Activated CD8-positive, alpha-beta memory T cell treated with anti-CD3 and anti-CD28 coated beads, Interleukin-2, amount 10 ng/mL, durations not matched to agents 7 days and 5 days (primary cell): ENCODE results near the gene IL17REL. TPM values are rescaled to one million over a fixed set of nuclear protein-coding genes. Genes with fewer than 3 reads are reported as not detected.
"Not testable (repeated sequence)": the region's sequence is repeated elsewhere in the genome, so short reads cannot be mapped to it uniquely, and the experiment has no call there.

Experiments
- ATAC-seq: fragments of 150-1000 bp; cut with Tn5 transposase; one replicate; pipeline ENCODE4 v1.10.0; 2021; ENCODE audit warnings: moderate library complexity
- CTCF ChIA-PET: fragments of 350-600 bp; sonication (Branson Sonifier 250); formaldehyde crosslinking; loops from one replicate; lab custom pipeline; 2021; ENCODE audit warnings: antibody characterized with exemption; lab: Charles Lee
- DNase-seq: peaks from one replicate; pipeline ENCODE4 v3.0.0-alpha.2; 2020
- H3K27ac Mint-ChIP-seq: one replicate; pipeline ENCODE4 v1.8.0; 2021; ENCODE audit warnings: mild to moderate bottlenecking, mixed read lengths
- H3K27me3 Mint-ChIP-seq: one replicate; pipeline ENCODE4 v1.8.0; 2021; ENCODE audit warnings: mixed read lengths
- H3K36me3 Mint-ChIP-seq: one replicate; pipeline ENCODE4 v1.8.0; 2021; ENCODE audit warnings: mild to moderate bottlenecking, mixed read lengths
- H3K4me1 Mint-ChIP-seq: one replicate; pipeline ENCODE4 v1.8.0; 2021; ENCODE audit warnings: mixed read lengths
- H3K4me3 Mint-ChIP-seq: one replicate; pipeline ENCODE4 v1.8.0; 2021; ENCODE audit warnings: mild to moderate bottlenecking, moderate library complexity, mixed read lengths
- H3K9me3 Mint-ChIP-seq: one replicate; pipeline ENCODE4 v1.8.0; 2022; ENCODE audit warnings: low read depth, mixed read lengths
- microRNA-seq: library from miRNA; unstranded; fragments of <30 nt; microRNA quantifications from one replicate; pipeline ENCODE4 v1.2.0, GENCODE V29; 2022
- total RNA-seq, 2 experiments: library from RNA; stranded (reverse); gene quantifications; one replicate each; pipeline ENCODE4 v1.2.3, GENCODE V29; 2021

The IL17REL gene
- total RNA-seq, 2 experiments from 2014 or later, result 0.05 TPM; not detected in 1

- no peaks in the 10 kb centered on the region for H3K36me3 Mint-ChIP-seq
- H3K27me3 Mint-ChIP-seq, result no peaks in the 10 kb centered on the region
- DNase-seq, result no peak
- H3K9me3 Mint-ChIP-seq, result no peaks in the 10 kb centered on the region
- CTCF ChIA-PET, result no interaction called here
- no peak overlapping the region for H3K27ac Mint-ChIP-seq
- no peaks in the 10 kb centered on the region for H3K4me1 Mint-ChIP-seq
- ATAC-seq, result no peak
- no peak overlapping the region for H3K4me3 Mint-ChIP-seq
Observed at GRCh38 chr22:49951678-49951985, 60.9 kb downstream of the IL17REL start.

- no peak for ATAC-seq
- Mint-ChIP-seq H3K4me3 (no peak overlapping the region), H3K27ac (no peak overlapping the region), H3K36me3 (no peaks in the 10 kb centered on the region), H3K4me1 (no peaks in the 10 kb centered on the region), H3K9me3 (no peaks in the 10 kb centered on the region), H3K27me3 (no peaks in the 10 kb centered on the region)
- DNase-seq, result no peak
- CTCF ChIA-PET, result no interaction called here
Observed at GRCh38 chr22:49951000-49951677, 61.4 kb downstream of the IL17REL start.

GRCh38 chr22:49950396-49950994 is 62.1 kb downstream of the IL17REL start:
- no peak for ATAC-seq
- no peaks in the 10 kb centered on the region for H3K36me3 Mint-ChIP-seq
- no peaks in the 10 kb centered on the region for H3K9me3 Mint-ChIP-seq
- H3K4me3 Mint-ChIP-seq, result no peak overlapping the region
- peaks cover 4% of the 10 kb centered on the region for H3K4me1 Mint-ChIP-seq
- no peak for DNase-seq
- H3K27ac Mint-ChIP-seq, result no peak overlapping the region
- H3K27me3 Mint-ChIP-seq, result no peaks in the 10 kb centered on the region
- CTCF ChIA-PET, result no interaction called here

- no peak overlapping the region for H3K4me3 Mint-ChIP-seq
Observed at GRCh38 chr22:49949914-49950292, 62.7 kb downstream of the IL17REL start.

GRCh38 chr22:49948958-49949913 is 63.3 kb downstream of the IL17REL start:
- Mint-ChIP-seq H3K36me3 (no peaks in the 10 kb centered on the region), H3K27ac (no peak overlapping the region), H3K4me3 (no peak overlapping the region), H3K9me3 (no peaks in the 10 kb centered on the region), H3K27me3 (no peaks in the 10 kb centered on the region), H3K4me1 (peaks cover 7% of the 10 kb centered on the region)
- CTCF ChIA-PET, result no interaction called here
- no peak for DNase-seq
- ATAC-seq, result no peak

More at GRCh38 chr22:49949914-49950292, 62.7 kb downstream of the IL17REL start:
- DNase-seq (no peak), ATAC-seq (no peak)
- CTCF ChIA-PET, result no interaction called here
- Mint-ChIP-seq H3K9me3 (no peaks in the 10 kb centered on the region), H3K4me1 (peaks cover 7% of the 10 kb centered on the region), H3K36me3 (no peaks in the 10 kb centered on the region), H3K27me3 (no peaks in the 10 kb centered on the region), H3K27ac (no peak overlapping the region)

GRCh38 chr22:49948116-49948957 is 64.2 kb downstream of the IL17REL start:
- H3K36me3 Mint-ChIP-seq, result no peaks in the 10 kb centered on the region
- no peak overlapping the region for H3K4me3 Mint-ChIP-seq
- H3K27me3 Mint-ChIP-seq, result no peaks in the 10 kb centered on the region
- H3K27ac Mint-ChIP-seq, result no peak overlapping the region
- peaks cover 7% of the 10 kb centered on the region for H3K4me1 Mint-ChIP-seq
- CTCF ChIA-PET, result no interaction called here
- no peaks in the 10 kb centered on the region for H3K9me3 Mint-ChIP-seq
- ATAC-seq (no peak), DNase-seq (no peak)

GRCh38 chr22:49947296-49947622 is 65.3 kb downstream of the IL17REL start:
- Mint-ChIP-seq H3K4me1 (peaks cover 7% of the 10 kb centered on the region), H3K27me3 (no peaks in the 10 kb centered on the region), H3K4me3 (no peak overlapping the region), H3K9me3 (no peaks in the 10 kb centered on the region), H3K27ac (no peak overlapping the region), H3K36me3 (no peaks in the 10 kb centered on the region)
- DNase-seq (no peak), ATAC-seq (no peak)
- CTCF ChIA-PET, result no interaction called here

- DNase-seq (no peak), ATAC-seq (no peak)
- H3K9me3 Mint-ChIP-seq, result no peaks in the 10 kb centered on the region
- H3K27ac Mint-ChIP-seq, result peak overlapping the region; percentile 20
- no peaks in the 10 kb centered on the region for H3K27me3 Mint-ChIP-seq
- H3K36me3 Mint-ChIP-seq, result no peaks in the 10 kb centered on the region
- no peak overlapping the region for H3K4me3 Mint-ChIP-seq
- CTCF ChIA-PET, result no interaction called here
- peaks cover 7% of the 10 kb centered on the region for H3K4me1 Mint-ChIP-seq
Observed at GRCh38 chr22:49946612-49947295, 65.8 kb downstream of the IL17REL start.

- H3K4me1 Mint-ChIP-seq, CTCF ChIA-PET, H3K36me3 Mint-ChIP-seq, H3K9me3 Mint-ChIP-seq, H3K27me3 Mint-ChIP-seq, DNase-seq, ATAC-seq: not testable (repeated sequence)
- Mint-ChIP-seq H3K27ac (peak overlapping the region; percentile 83), H3K4me3 (peak overlapping the region; percentile 40)
Observed at GRCh38 chr22:49945042-49945794, 67.3 kb downstream of the IL17REL start.

Small RNA genes lying within 50 kb of the gene (microRNA-seq; reads per million reads assigned to microRNA genes)
- gene MIR6821, result 4.7 reads per million, percentile 11 among the genes with 10 or more reads in this experiment

Other genes starting within 250 kb of the IL17REL start
- gene BRD1, start 184.9 kb downstream of the IL17REL start, total RNA-seq, result 10 to 100 TPM; 49.9 to 56.6 TPM
- 10 to 100 TPM; 24.1 to 25.7 TPM for gene ZBED4, start 158.9 kb downstream of the IL17REL start, total RNA-seq
- 10 to 100 TPM; 16.8 to 18.8 TPM for gene ALG12, start 94.3 kb downstream of the IL17REL start, total RNA-seq
- gene CRELD2, start 94.1 kb downstream of the IL17REL start, total RNA-seq, result 10 to 100 TPM; 43.9 to 51.2 TPM
- gene PIM3, start 52.0 kb downstream of the IL17REL start, total RNA-seq, result 10 to 100 TPM; 53.4 to 79.7 TPM
- gene TTLL8, start 45.5 kb upstream of the IL17REL start, total RNA-seq, result not detected
- 1 to 10 TPM; 1.9 to 2.9 TPM for gene MLC1, start 72.7 kb upstream of the IL17REL start, total RNA-seq
- under 1 TPM in 1 of 2 experiments, not detected in 1; 0.23 TPM for gene MOV10L1, start 77.2 kb upstream of the IL17REL start, total RNA-seq
- 1 to 10 TPM; 1.3 to 1.8 TPM for gene PANX2, start 158.0 kb upstream of the IL17REL start, total RNA-seq
- gene TRABD, start 173.1 kb upstream of the IL17REL start, total RNA-seq, result 100 to 1,000 TPM; 141 to 177 TPM
- gene SELENOO, start 188.2 kb upstream of the IL17REL start, total RNA-seq, result 10 to 100 TPM; 30.0 to 35.6 TPM
- 10 to 100 TPM; 60.9 to 72.0 TPM for gene TUBGCP6, start 232.3 kb upstream of the IL17REL start, total RNA-seq
- 10 to 100 TPM; 75.2 to 96.3 TPM for gene HDAC10, start 238.5 kb upstream of the IL17REL start, total RNA-seq
- 10 to 100 TPM; 13.9 to 15.8 TPM for gene MAPK12, start 248.9 kb upstream of the IL17REL start, total RNA-seq